Activated naive CD4-positive, alpha-beta T cell treated with anti-CD3 and anti-CD28 coated beads for 36 hours (primary cell): Measurements from ENCODE around the gene IFT27. TPM values are rescaled to one million over a fixed set of nuclear protein-coding genes. Genes with fewer than 3 reads are reported as not detected.
"Not testable (repeated sequence)": the region's sequence is repeated elsewhere in the genome, so short reads cannot be mapped to it uniquely, and the experiment has no call there.

ENCODE experiments used
- CTCF ChIA-PET: fragments of 350-600 bp; sonication (Branson Sonifier 250); formaldehyde crosslinking; loops from one replicate; lab custom pipeline; 2021; ENCODE audit warnings: antibody characterized with exemption; lab: Charles Lee
- DNase-seq: peaks from one replicate; pipeline ENCODE4 v3.0.0-alpha.2; 2020
- H3K27ac Mint-ChIP-seq: one replicate; pipeline ENCODE4 v1.8.0; 2021; ENCODE audit warnings: mild to moderate bottlenecking, mixed read lengths
- H3K27me3 Mint-ChIP-seq: one replicate; pipeline ENCODE4 v1.8.0; 2021; ENCODE audit warnings: low read depth, mixed read lengths
- H3K36me3 Mint-ChIP-seq: one replicate; pipeline ENCODE4 v1.8.0; 2021; ENCODE audit warnings: low read depth, mixed read lengths
- H3K4me1 Mint-ChIP-seq: one replicate; pipeline ENCODE4 v1.8.0; 2021; ENCODE audit warnings: low read depth, mixed read lengths
- H3K4me3 Mint-ChIP-seq: one replicate; pipeline ENCODE4 v1.8.0; 2021; ENCODE audit warnings: mild to moderate bottlenecking, moderate library complexity, mixed read lengths
- H3K9me3 Mint-ChIP-seq: one replicate; pipeline ENCODE4 v1.8.0; 2021; ENCODE audit warnings: mixed read lengths
- intact Hi-C: fragments of 100-400 bp; cut with micrococcal nuclease; formaldehyde crosslinking; loops from one replicate; pipeline ENCODE4 v1.15.1; 2023
- total RNA-seq, 2 experiments: library from RNA; stranded (reverse); gene quantifications; one replicate each; pipeline ENCODE4 v1.2.3, GENCODE V29; 2021

Gene IFT27
- total RNA-seq, 2 experiments from 2014 or later: 15.7 to 16.2 TPM

- no peak for DNase-seq
- intact Hi-C loops: no loop called here
- no peaks in the 10 kb centered on the region for H3K4me1 Mint-ChIP-seq
- H3K36me3 Mint-ChIP-seq: no peaks in the 10 kb centered on the region
- H3K9me3 Mint-ChIP-seq: peaks cover 3% of the 10 kb centered on the region
- H3K27me3 Mint-ChIP-seq: peaks cover 21% of the 10 kb centered on the region
- CTCF ChIA-PET: no interaction called here
- no peak overlapping the region for H3K4me3 Mint-ChIP-seq
- H3K27ac Mint-ChIP-seq: no peak overlapping the region
These were observed 41.5 kb downstream of the IFT27 start for GRCh38 chr22:36734171-36735058.

GRCh38 chr22:36733271-36733670, 42.6 kb downstream of the IFT27 start:
- no peak overlapping the region for H3K4me3 Mint-ChIP-seq
- CTCF ChIA-PET: no interaction called here
- H3K27me3 Mint-ChIP-seq: peaks cover 17% of the 10 kb centered on the region

GRCh38 chr22:36732609-36733008, 43.3 kb downstream of the IFT27 start:
- no peak for DNase-seq
- Mint-ChIP-seq H3K4me1 (no peaks in the 10 kb centered on the region), H3K9me3 (no peaks in the 10 kb centered on the region), H3K27me3 (peaks cover 17% of the 10 kb centered on the region), H3K36me3 (no peaks in the 10 kb centered on the region), H3K4me3 (no peak overlapping the region), H3K27ac (no peak overlapping the region)
- intact Hi-C loops: no loop called here
- CTCF ChIA-PET: no interaction called here

More at GRCh38 chr22:36733271-36733670, 42.6 kb downstream of the IFT27 start:
- H3K9me3 Mint-ChIP-seq: no peaks in the 10 kb centered on the region
- no peak for DNase-seq
- no peak overlapping the region for H3K27ac Mint-ChIP-seq
- no peaks in the 10 kb centered on the region for H3K36me3 Mint-ChIP-seq
- intact Hi-C loops: no loop called here
- H3K4me1 Mint-ChIP-seq: no peaks in the 10 kb centered on the region

GRCh38 chr22:36731916-36732315, 44.0 kb downstream of the IFT27 start:
- no peak overlapping the region for H3K27ac Mint-ChIP-seq
- no peak overlapping the region for H3K4me3 Mint-ChIP-seq
- intact Hi-C loops: no loop called here
- H3K4me1 Mint-ChIP-seq: no peaks in the 10 kb centered on the region
- DNase-seq: no peak
- no peaks in the 10 kb centered on the region for H3K36me3 Mint-ChIP-seq
- H3K9me3 Mint-ChIP-seq: no peaks in the 10 kb centered on the region
- H3K27me3 Mint-ChIP-seq: peaks cover 12% of the 10 kb centered on the region
- CTCF ChIA-PET: no interaction called here

- H3K36me3 Mint-ChIP-seq, H3K4me1 Mint-ChIP-seq, DNase-seq, H3K9me3 Mint-ChIP-seq, intact Hi-C loops, CTCF ChIA-PET, H3K4me3 Mint-ChIP-seq, H3K27ac Mint-ChIP-seq: not testable (repeated sequence)
- peaks cover 10% of the 10 kb centered on the region for H3K27me3 Mint-ChIP-seq
These were observed 44.6 kb downstream of the IFT27 start for GRCh38 chr22:36731321-36731720.

- no peak for DNase-seq
- Mint-ChIP-seq H3K4me1 (no peaks in the 10 kb centered on the region), H3K27ac (no peak overlapping the region), H3K4me3 (no peak overlapping the region), H3K9me3 (no peaks in the 10 kb centered on the region), H3K36me3 (no peaks in the 10 kb centered on the region), H3K27me3 (peaks cover 10% of the 10 kb centered on the region)
- CTCF ChIA-PET: no interaction called here
- intact Hi-C loops: no loop called here
These were observed 45.6 kb downstream of the IFT27 start for GRCh38 chr22:36730176-36730858.

GRCh38 chr22:36729321-36729720, 46.6 kb downstream of the IFT27 start:
- Mint-ChIP-seq H3K36me3 (no peaks in the 10 kb centered on the region), H3K4me3 (no peak overlapping the region), H3K27ac (no peak overlapping the region), H3K4me1 (no peaks in the 10 kb centered on the region), H3K27me3 (peaks cover 10% of the 10 kb centered on the region), H3K9me3 (no peaks in the 10 kb centered on the region)
- DNase-seq: no peak
- CTCF ChIA-PET: no interaction called here
- intact Hi-C loops: no loop called here

GRCh38 chr22:36728505-36728904, 47.4 kb downstream of the IFT27 start:
- H3K9me3 Mint-ChIP-seq: no peaks in the 10 kb centered on the region
- no peaks in the 10 kb centered on the region for H3K36me3 Mint-ChIP-seq
- peaks cover 8% of the 10 kb centered on the region for H3K27me3 Mint-ChIP-seq
- H3K4me1 Mint-ChIP-seq: no peaks in the 10 kb centered on the region
- intact Hi-C loops: no loop called here
- CTCF ChIA-PET: no interaction called here
- H3K27ac Mint-ChIP-seq: no peak overlapping the region
- no peak for DNase-seq
- H3K4me3 Mint-ChIP-seq: no peak overlapping the region

GRCh38 chr22:36727927-36728488, 47.9 kb downstream of the IFT27 start:
- CTCF ChIA-PET: no interaction called here
- no peak overlapping the region for H3K4me3 Mint-ChIP-seq
- H3K36me3 Mint-ChIP-seq: no peaks in the 10 kb centered on the region
- no peaks in the 10 kb centered on the region for H3K9me3 Mint-ChIP-seq
- no peaks in the 10 kb centered on the region for H3K4me1 Mint-ChIP-seq
- H3K27ac Mint-ChIP-seq: no peak overlapping the region
- intact Hi-C loops: no loop called here
- H3K27me3 Mint-ChIP-seq: peaks cover 9% of the 10 kb centered on the region
- no peak for DNase-seq

- Mint-ChIP-seq H3K27me3 (peaks cover 13% of the 10 kb centered on the region), H3K27ac (no peak overlapping the region), H3K4me3 (no peak overlapping the region), H3K9me3 (no peaks in the 10 kb centered on the region), H3K36me3 (no peaks in the 10 kb centered on the region), H3K4me1 (no peaks in the 10 kb centered on the region)
- CTCF ChIA-PET: no interaction called here
- intact Hi-C loops: no loop called here
- DNase-seq: no peak
These were observed 48.8 kb downstream of the IFT27 start for GRCh38 chr22:36727110-36727509.

GRCh38 chr22:36726007-36726380, 49.9 kb downstream of the IFT27 start:
- intact Hi-C loops: no loop called here
- no peaks in the 10 kb centered on the region for H3K9me3 Mint-ChIP-seq
- no peak for DNase-seq
- CTCF ChIA-PET: no interaction called here
- no peaks in the 10 kb centered on the region for H3K36me3 Mint-ChIP-seq
- H3K4me1 Mint-ChIP-seq: no peaks in the 10 kb centered on the region
- peaks cover 13% of the 10 kb centered on the region for H3K27me3 Mint-ChIP-seq
- no peak overlapping the region for H3K27ac Mint-ChIP-seq
- no peak overlapping the region for H3K4me3 Mint-ChIP-seq

- Mint-ChIP-seq H3K4me3 (no peak overlapping the region), H3K27ac (no peak overlapping the region), H3K4me1 (no peaks in the 10 kb centered on the region), H3K27me3 (peaks cover 13% of the 10 kb centered on the region), H3K9me3 (no peaks in the 10 kb centered on the region), H3K36me3 (no peaks in the 10 kb centered on the region)
- no peak for DNase-seq
- intact Hi-C loops: no loop called here
- CTCF ChIA-PET: no interaction called here
These were observed 50.4 kb downstream of the IFT27 start for GRCh38 chr22:36725366-36726006.
